GM18505 (cell line): ENCODE data around the gene CST7.

Experiments used
- ATAC-seq: cut with Tn5 transposase; IDR thresholded peaks from one replicate; pipeline ENCODE4 v1.9.1; 2021; ENCODE audit not compliant: unreplicated experiment
- POLR2A ChIP-seq: IDR thresholded peaks from 4 replicates; pipeline ENCODE4 v1.6.1; 2011; ENCODE audit warnings: borderline replicate concordance; ENCODE audit not compliant: insufficient read depth, insufficient read length; ENCODE audit errors: extremely low read depth

CST7 gene

GRCh38 chr20:24960302-24960801 lies 11.3 kb downstream of the CST7 start:
- TF ChIP-seq POLR2A = no peak
- no peak for ATAC-seq

GRCh38 chr20:24960861-24961260 lies 11.8 kb downstream of the CST7 start:
- ATAC-seq = no peak
- no peak for TF ChIP-seq POLR2A

GRCh38 chr20:24961384-24962181 lies 12.5 kb downstream of the CST7 start:
- ATAC-seq = no peak
- TF ChIP-seq POLR2A = no peak

- TF ChIP-seq POLR2A = no peak
- ATAC-seq = no peak
Observed at GRCh38 chr20:24962182-24962492, 13.1 kb downstream of the CST7 start.

- no peak for ATAC-seq
Observed at GRCh38 chr20:24962510-24962909, 13.4 kb downstream of the CST7 start.

GRCh38 chr20:24963672-24964505 lies 14.8 kb downstream of the CST7 start:
- TF ChIP-seq POLR2A = no peak
- ATAC-seq = no peak

More at GRCh38 chr20:24962510-24962909, 13.4 kb downstream of the CST7 start:
- no peak for TF ChIP-seq POLR2A

GRCh38 chr20:24964506-24964840 lies 15.4 kb downstream of the CST7 start:
- TF ChIP-seq POLR2A = no peak
- no peak for ATAC-seq

GRCh38 chr20:24965065-24965919 lies 16.2 kb downstream of the CST7 start:
- no peak for TF ChIP-seq POLR2A
- no peak for ATAC-seq

- no peak for ATAC-seq
- TF ChIP-seq POLR2A = no peak
Observed at GRCh38 chr20:24966317-24967012, 17.4 kb downstream of the CST7 start.

- TF ChIP-seq POLR2A = no peak
- no peak for ATAC-seq
Observed at GRCh38 chr20:24968278-24968800, 19.3 kb downstream of the CST7 start.

GRCh38 chr20:24969186-24970029 lies 20.3 kb downstream of the CST7 start:
- no peak for TF ChIP-seq POLR2A
- ATAC-seq = no peak

- no peak for ATAC-seq
- TF ChIP-seq POLR2A = no peak
Observed at GRCh38 chr20:24970030-24970553, 21.0 kb downstream of the CST7 start.

- TF ChIP-seq POLR2A = no peak
- ATAC-seq = no peak
Observed at GRCh38 chr20:24970754-24971153, 21.7 kb downstream of the CST7 start.
